Measurements from ENCODE around the gene MAPKAP1. TPM values are rescaled to one million over a fixed set of nuclear protein-coding genes. Genes with fewer than 3 reads are reported as not detected.
A peak's percentile ranks its signal among the peaks of the same experiment; 100 is the strongest.

Gene MAPKAP1
- total and polyA plus RNA-seq, 2 of the 13 experiments (the other 11 are each of a cell fraction or from before 2014, with no cell fraction given): 45.0 to 64.3 TPM

GRCh38 chr9:125407974-125408900 lies 298.8 kb downstream of the MAPKAP1 start (continued):
- TF ChIP-seq ZNF367 (CRISPR knock-in tag; IDR thresholded peaks at IDR 0.05; ENCODE audit: borderline replicate concordance): no peak
- TF ChIP-seq ZSCAN30 (CRISPR knock-in tag; IDR thresholded peaks at IDR 0.05): no peak
- TF ChIP-seq CEBPZ (IDR thresholded peaks at IDR 0.05; ENCODE audit: low read length): no peak
- no peak for TF ChIP-seq KAT7 (CRISPR knock-in tag; IDR thresholded peaks at IDR 0.05; ENCODE audit: borderline replicate concordance)
- no peak; the same call in 1 of the 2 replicates for TF ChIP-seq ZNF576 (CRISPR knock-in tag; IDR thresholded peaks at IDR 0.05)
- 0 out of 2 replicates have a peak, but pooled peaks have one; percentile 41 for TF ChIP-seq ZFP82 (CRISPR knock-in tag; IDR thresholded peaks at IDR 0.05; ENCODE audit: borderline replicate concordance)
- TF ChIP-seq HDAC2 (CRISPR knock-in tag; IDR thresholded peaks at IDR 0.05): peak; percentile 65
- no peak for TF ChIP-seq ZNF746 (CRISPR knock-in tag; IDR thresholded peaks at IDR 0.05)
- TF ChIP-seq ATF3 (CRISPR knock-in tag; IDR thresholded peaks at IDR 0.05): no peak
- TF ChIP-seq PRMT3 (CRISPR knock-in tag; IDR thresholded peaks at IDR 0.05; ENCODE audit: borderline replicate concordance, low read depth): no peak
- no peak for TF ChIP-seq ZNF207 (IDR thresholded peaks at IDR 0.05; ENCODE audit: borderline replicate concordance)
- no peak for TF ChIP-seq ZNF580 (CRISPR knock-in tag; IDR thresholded peaks at IDR 0.05; ENCODE audit: borderline replicate concordance, low read depth)
- TF ChIP-seq HINFP (CRISPR knock-in tag; IDR thresholded peaks at IDR 0.05; ENCODE audit: low read depth): no peak
- no peak for TF ChIP-seq CENPBD1 (CRISPR knock-in tag; IDR thresholded peaks at IDR 0.05; ENCODE audit: borderline replicate concordance, low read depth)
- TF ChIP-seq PRDM15 (CRISPR knock-in tag; IDR thresholded peaks at IDR 0.05): no peak
- no peak for TF ChIP-seq E2F2 (CRISPR knock-in tag; IDR thresholded peaks at IDR 0.05; ENCODE audit: borderline replicate concordance)

All from HepG2 (cell line).